Activated T-cell treated with anti-CD3 and anti-CD28 coated beads, Interleukin-2, amount 50 U/mL, for 48 hours (primary cell): ENCODE results near the gene PBX2.
A peak's percentile ranks its signal among the peaks of the same experiment; 100 is the strongest.
"Not testable (repeated sequence)": the region's sequence is repeated elsewhere in the genome, so short reads cannot be mapped to it uniquely, and the experiment has no call there.

Source experiments
- DNase-seq, 2 experiments: peaks; one replicate each; pipeline ENCODE4 v3.0.0-alpha.2; 2020

PBX2 gene

DNA sequence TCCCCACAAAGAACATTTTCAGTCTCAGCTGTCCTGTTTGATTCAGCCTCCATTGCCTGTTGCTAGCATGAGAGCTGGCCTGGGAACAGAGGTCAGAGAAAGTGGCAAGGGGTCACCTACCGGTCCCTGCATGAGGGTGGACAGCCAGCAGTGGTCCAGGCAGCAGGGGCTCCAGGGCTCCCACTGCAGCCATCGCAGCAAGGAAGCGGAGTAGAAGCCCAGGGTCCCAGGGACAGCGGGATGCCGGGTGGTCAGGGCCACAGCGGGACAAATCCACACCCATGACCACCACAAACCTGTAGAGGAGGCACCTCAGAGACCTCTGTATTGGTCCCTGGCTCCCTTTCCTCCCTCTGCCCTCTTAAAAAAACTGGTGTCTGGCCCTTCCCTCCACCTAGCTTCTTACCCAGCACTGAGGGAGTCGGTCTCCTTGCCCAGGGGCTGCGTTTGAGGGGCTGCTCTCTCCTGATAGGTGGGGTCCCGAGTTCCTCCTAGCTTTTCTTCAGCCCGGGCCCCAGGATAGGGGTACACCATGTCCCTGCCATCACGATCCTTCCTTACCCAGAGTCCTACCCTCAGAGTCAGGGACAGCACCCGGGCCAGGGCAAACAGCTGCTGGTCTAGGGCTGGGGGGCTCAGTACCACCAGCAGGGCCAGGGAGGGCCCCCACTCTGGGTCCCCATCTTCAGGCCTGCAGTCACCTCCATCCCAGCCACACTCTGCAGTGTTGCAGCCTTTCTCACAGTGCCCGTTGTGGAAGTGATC, 10.9 kb upstream of the PBX2 start:
- DNase-seq: no peak

DNA sequence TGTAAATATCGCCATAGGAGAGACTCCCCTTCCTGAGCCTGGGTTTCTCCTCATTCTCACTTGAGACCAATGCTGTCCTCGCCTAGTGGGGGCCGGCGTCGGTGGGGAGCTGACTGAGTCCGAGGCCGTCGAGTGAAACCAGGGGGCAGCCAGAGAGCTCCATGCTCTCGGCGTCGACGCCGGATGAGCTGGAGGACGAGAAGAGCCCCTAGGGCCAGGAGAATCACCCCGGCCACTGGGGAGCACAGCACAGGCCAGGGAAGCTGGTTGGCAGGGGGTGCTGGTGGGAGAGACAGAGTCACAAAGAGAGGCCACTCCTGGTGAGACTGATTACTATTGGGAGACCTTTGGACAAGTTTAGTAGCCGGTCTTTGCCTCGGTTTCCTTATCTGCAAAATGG, 8.9 kb upstream of the PBX2 start:
- no peak for DNase-seq

DNA sequence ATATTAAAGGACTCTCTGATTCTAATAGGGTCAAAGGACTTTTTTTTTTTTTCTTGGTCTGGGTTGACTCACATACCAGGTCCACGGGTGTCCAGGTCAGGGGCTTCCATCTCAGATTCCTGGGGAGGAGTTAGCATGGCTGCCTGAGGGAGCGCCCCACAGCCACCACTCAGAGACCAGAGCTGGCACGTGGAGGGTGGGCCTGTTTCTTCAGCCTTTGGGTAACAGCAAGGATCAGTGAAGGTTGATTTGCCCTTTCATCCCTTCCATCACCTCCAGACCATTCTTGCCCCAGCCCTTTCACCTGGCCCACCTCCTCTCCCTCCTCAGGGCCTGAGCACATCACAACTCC, 8.3 kb upstream of the PBX2 start:
- DNase-seq: no peak

- DNase-seq: peak in 1 of 2 experiments; percentile 20
These were observed 6.9 kb upstream of the PBX2 start for GRCh38 chr6:32196682-32197616.

DNA sequence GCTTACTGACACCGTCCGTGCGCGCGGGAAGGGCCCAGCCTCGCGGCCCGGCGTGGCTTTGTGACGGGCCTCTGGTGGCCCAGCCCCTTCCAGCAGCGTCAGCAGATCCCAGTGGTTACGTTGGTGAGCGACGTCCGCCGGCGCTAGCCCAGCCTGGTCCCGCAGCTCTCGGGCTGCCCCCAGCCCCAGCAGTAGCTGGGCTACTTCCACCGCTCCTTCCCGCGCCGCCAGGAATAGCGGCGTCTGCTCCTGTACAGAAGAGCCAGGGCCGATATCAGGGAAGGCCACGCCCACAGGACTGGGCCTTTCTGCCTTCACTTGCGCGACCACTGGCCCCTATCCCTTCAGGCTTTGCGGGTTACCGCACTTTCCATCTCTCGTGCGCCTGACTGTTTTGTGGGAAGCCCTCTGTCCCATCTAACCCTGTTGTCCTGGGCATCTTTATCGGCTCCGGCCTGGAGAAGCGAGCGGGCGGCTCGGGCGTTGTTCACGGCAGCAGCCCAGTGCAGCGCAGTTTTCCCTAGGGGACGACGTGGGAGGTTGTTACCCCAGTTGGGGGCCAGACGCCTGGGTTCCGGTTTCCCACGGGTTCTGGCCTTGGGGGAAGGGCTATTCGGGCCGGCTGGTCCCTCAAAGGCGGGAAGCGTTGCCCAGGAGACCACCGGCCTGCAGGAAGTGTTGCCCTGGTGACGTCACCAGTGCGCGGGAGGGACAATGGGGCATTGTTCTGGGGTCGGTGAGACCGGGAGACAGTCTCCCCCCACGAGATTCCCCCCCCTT, 6.1 kb upstream of the PBX2 start:
- peak; percentile 80 to 82 for DNase-seq

DNA sequence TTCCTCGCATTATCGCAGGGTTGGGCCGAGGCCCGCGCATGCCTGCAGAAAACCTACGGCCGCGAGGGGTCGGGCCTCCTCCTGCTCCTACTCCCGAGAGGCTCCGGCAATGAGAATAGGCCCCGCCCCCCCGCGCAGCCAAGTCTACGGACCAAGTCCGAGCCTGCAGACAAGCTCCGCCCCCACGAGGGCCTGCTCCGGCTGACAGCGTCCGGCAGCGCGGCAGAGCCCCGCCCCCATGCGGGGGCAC, 5.6 kb upstream of the PBX2 start:
- DNase-seq: peak; percentile 100

GRCh38 chr6:32194825-32195651, 5.0 kb upstream of the PBX2 start:
- DNase-seq: peak; percentile 51 to 63

DNA sequence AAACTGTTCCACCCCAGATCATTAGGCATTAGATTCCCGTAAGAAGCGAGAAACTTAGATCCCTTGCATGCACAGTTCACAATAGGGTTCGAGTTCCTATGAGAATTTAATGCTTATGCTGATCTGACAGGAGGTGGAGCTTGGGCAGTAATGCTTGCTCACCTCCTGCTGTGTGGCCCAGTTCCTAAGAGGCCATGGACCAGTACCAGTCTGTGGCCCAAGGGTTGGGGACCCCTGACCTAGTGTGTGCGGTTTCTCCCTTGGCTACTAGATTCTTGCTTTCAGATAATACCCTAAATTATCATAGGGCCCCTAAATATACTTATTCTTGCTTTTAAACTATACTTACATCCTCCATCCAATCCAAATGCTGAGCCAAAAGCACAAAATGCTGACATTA, 4.4 kb upstream of the PBX2 start:
- DNase-seq: no peak

GRCh38 chr6:32193096-32193495, 3.1 kb upstream of the PBX2 start:
- peak in 1 of 2 experiments; percentile 23 for DNase-seq

DNA sequence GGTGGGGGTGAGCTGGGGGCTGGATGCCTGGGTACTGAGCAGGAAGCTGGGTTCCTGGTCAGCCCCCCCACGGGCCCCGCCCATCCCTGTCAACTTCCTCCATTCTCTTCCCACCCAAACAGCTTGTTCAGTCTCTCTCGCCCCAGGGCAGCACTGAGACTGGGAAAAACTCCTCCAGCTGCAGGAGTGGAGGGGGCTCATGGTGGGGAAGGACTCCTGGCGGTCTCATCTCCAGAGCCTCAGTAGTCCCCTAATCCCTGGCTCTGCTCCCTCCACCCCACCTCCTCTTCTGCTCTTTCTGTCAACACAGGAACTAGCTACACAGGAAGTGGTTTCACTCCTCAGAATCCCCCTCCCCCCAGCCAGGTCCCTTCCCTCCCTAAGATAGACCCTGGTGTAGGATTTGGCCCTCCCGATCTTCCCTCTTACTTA, 2.6 kb upstream of the PBX2 start, which contains the start of gene GPSM3:
TSS of gene GPSM3 (minus strand) at position 36 of the 432 bp plus-strand sequence. CDS start 130 bp downstream, outside the sequence.
- DNase-seq: peak; percentile 63 to 70

DNA sequence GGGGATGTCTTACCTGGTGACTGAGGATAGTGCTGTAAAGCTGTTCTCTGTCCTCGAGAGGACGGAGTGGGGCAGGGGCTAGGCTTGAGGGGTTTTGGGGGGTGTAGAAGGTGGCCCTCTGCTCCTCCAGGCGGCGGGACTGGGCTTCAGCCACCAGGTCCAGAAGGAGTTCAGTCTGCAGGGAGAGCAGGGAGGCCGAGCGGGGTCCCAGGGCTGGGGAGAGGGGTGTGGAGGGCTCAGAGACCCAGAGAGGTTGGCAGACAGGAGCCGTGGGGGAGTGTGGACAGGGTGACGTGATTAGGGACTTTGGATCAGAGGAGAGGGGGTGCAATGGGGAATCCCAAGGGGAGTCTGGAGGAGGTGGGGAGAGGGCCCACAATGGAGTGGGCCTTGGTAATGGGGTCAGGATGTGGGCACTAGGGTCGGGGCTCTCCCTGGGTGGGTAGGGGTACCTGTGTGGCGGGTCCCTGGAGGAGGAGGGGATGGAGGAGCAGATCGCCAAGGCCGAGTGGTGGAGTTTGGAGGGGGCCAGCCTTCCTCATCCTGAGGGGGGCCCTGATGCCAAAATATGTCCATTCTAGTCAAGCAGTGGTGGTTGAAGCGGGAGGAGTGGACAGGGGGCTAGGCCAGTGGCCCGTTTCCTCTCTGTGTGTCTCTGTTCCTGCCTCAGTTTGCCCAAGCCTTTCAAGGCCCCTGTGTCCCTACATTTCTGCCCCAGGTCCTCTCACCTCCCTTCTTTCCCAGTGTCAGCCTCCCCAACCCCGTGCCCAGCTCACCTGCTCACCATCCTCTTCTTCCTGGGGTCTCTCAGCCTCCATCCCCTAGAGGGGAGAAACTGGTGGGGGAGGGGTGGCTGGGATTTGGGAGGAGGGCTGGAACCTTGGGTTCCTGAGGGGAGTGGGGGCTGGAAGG, 1.9 kb upstream of the PBX2 start:
- DNase-seq: peak; percentile 38 to 39

DNA sequence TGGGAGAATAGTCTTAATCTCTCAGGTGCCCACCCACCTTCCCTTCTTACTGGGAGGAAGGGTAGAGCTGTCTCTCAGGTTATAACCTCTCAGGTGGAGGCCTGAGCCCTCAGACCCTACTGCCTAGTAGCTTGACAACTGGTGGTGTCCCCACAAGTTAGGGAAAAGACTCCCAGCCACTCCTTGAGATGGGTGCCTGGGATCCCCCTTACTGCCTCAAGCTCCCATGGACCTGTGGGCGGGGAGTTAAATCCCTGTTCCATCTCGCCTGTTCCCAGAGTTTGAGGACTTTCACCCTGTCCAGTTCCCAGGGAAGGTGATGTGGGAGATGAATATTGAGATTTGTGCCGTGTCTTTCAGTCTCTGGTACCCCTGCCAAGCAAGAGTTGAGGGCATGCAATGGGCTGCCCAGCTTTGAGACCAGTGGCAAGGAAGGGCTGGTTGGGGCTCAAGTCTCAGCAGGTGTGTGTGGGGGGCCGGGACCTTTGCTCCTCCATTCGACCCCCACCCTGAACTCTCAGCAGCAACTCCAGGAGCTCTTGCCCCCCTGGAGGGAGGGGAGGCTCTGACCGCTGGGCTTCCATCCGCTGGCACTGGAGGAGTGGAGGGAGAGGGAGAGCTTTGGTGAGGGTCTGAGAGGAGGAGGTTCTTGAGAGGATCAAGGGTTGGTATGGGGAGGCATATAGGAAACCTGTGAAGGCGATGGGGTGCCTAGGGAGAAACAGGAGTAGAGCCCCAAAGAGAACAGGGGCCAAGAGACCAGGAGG, 1.1 kb upstream of the PBX2 start:
- DNase-seq: peak; percentile 28 to 31

DNA sequence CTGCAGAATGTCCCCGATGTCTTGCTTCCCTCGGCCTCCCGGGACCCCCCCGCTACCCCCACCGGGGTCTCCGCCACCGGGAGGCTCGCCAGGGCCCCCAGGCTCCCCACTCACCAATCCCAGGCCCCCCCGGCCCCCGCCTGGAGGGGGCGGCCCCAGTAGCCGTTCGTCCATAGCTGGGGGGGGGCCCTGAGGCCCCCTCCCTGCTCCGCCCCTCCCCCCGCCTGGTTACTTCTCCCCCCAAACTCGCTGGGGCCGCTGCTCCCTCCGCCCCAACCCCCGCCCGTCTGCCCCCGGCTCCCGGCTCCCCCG, 304 bp downstream of the PBX2 start:
- no peak for DNase-seq

- DNase-seq: no peak
These were observed 797 bp downstream of the PBX2 start for GRCh38 chr6:32189069-32189741.

DNA sequence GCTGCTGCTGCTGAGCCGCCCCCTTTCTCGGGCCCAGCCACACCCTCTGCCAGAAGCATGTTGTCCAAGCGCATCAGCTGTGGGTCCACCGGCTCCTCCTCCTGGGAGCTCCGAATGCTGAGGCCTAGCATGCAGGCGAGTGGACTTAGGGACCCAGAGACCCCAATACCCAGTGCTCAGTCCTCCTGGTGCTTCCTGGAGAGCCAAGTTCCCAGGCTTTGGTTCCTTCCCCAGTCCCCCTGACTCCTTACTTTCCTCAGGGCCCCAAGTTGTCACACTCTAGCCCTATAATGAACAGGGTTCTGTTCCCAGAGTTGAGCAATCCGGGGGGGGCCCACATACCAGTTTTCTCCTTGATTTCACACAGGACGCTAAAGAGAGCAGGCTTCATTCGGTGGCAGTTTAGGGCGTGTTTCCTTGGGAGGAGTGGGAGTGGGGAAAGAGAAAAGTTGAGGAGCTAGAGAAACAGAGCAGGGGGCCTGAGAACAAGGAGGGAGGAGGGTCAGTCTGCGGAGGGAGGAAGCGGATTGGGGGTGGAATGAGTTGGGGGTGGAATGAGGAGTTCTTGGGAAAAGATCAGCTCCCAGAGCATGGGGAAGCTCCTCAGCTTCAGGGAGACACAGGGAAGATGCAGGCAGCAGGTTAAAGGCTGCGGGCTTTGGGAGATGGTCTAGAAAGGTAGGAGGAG, 1.5 kb downstream of the PBX2 start:
- DNase-seq: no peak

GRCh38 chr6:32187725-32188380, 2.1 kb downstream of the PBX2 start:
- not testable (repeated sequence) for DNase-seq

- DNase-seq: no peak
These were observed 2.8 kb downstream of the PBX2 start for GRCh38 chr6:32187009-32187709.

DNA sequence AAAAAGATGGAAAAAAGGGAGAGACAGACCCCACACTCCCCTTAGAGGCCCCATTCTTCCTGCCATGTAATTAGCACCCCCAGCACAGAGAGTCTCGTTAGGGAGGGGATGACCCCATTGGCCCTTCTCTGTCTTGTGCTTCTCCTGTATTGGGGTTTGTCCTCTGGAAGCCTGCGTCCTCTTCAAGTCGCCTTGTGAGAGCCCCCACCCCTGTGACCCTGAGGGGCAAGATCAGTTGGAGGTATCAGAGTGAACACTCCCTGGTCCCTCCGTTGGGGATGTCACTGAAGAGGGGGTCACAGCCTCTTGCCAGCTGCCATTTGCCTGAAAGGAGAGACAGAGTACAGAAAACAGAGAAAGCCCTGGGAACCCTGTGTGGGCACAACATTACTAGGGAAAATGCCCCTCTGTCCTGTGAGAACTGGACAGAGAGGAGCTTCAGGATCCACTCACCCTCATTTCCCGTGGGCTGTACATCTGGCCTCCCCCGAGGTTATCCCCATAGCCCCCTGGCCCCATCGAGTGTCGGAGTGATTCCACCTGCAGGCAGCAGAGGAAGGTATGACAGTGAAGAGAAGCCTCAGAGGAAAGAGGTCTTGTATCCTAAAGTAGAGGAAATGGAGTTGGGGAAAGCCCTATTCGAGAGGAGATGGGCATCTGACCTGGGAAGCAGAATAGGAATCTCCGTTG, 3.7 kb downstream of the PBX2 start:
- not testable (repeated sequence) for DNase-seq
